CD8-positive, alpha-beta memory T cell (primary cell): ENCODE measurements around the gene CTIF. TPM values are rescaled to one million over a fixed set of nuclear protein-coding genes. Genes with fewer than 3 reads are reported as not detected.
"Not testable (repeated sequence)": the region's sequence is repeated elsewhere in the genome, so short reads cannot be mapped to it uniquely, and the experiment has no call there.

ENCODE experiments used
- CTCF ChIA-PET: fragments of 350-600 bp; sonication (Branson Sonifier 250); formaldehyde crosslinking; loops from one replicate; lab custom pipeline; 2021; ENCODE audit warnings: antibody characterized with exemption; lab: Charles Lee
- POLR2A ChIA-PET: fragments of 350-600 bp; sonication (Branson Sonifier 250); formaldehyde crosslinking; loops from one replicate; lab custom pipeline; 2021; ENCODE audit warnings: antibody characterized with exemption; lab: Charles Lee
- DNase-seq, 5 donors: peaks; one replicate each; pipeline versions ENCODE4 v3.0.0 to v3.0.0-alpha.2; 2020 to 2022; ENCODE audit warnings: mixed read lengths in 1 of 5
- H3K27ac ChIP-seq: one replicate; pipeline ENCODE4 v1.7.0; 2013; ENCODE audit warnings: low read depth, mild to moderate bottlenecking, low read length, moderate library complexity
- H3K27me3 ChIP-seq: 2 replicates; pipeline ENCODE4 v1.7.0; 2013; ENCODE audit warnings: low read length, mild to moderate bottlenecking; ENCODE audit not compliant: insufficient read depth, poor library complexity, severe bottlenecking
- H3K36me3 ChIP-seq: 2 replicates; pipeline ENCODE4 v1.7.0; 2013; ENCODE audit warnings: mild to moderate bottlenecking, low read length, moderate library complexity; ENCODE audit not compliant: insufficient read depth
- H3K4me1 ChIP-seq: 2 replicates; pipeline ENCODE4 v1.7.0; 2013; ENCODE audit warnings: mild to moderate bottlenecking, low read length, moderate library complexity; ENCODE audit not compliant: insufficient read depth
- H3K4me3 ChIP-seq: 2 replicates; pipeline ENCODE4 v1.7.0; 2013; ENCODE audit warnings: mild to moderate bottlenecking, low read length
- H3K9me3 ChIP-seq: 2 replicates; pipeline ENCODE4 v1.7.0; 2013; ENCODE audit warnings: mild to moderate bottlenecking, low read length
- H3K27ac Mint-ChIP-seq, 8 donors: one replicate each; pipeline ENCODE4 v1.8.0; 2020 to 2021; ENCODE audit warnings: mixed read lengths in 8 of 8, mild to moderate bottlenecking in 6 of 8, inconsistent platforms in 3 of 8, moderate library complexity in 3 of 8
- H3K27me3 Mint-ChIP-seq, 2 donors: one replicate each; pipeline ENCODE4 v1.8.0; 2020 to 2021; ENCODE audit warnings: mixed read lengths in 2 of 2, mild to moderate bottlenecking in 1 of 2, moderate library complexity in 1 of 2
- H3K36me3 Mint-ChIP-seq, 3 donors: one replicate each; pipeline ENCODE4 v1.8.0; 2020 to 2021; ENCODE audit warnings: mixed read lengths in 3 of 3, inconsistent platforms in 1 of 3, mild to moderate bottlenecking in 1 of 3
- H3K4me1 Mint-ChIP-seq, 3 donors: one replicate each; pipeline ENCODE4 v1.8.0; 2020 to 2021; ENCODE audit warnings: mixed read lengths in 3 of 3, inconsistent platforms in 1 of 3, mild to moderate bottlenecking in 1 of 3
- H3K4me3 Mint-ChIP-seq, 7 donors: one replicate each; pipeline ENCODE4 v1.8.0; 2020 to 2021; ENCODE audit warnings: mixed read lengths in 7 of 7, mild to moderate bottlenecking in 6 of 7, moderate library complexity in 4 of 7, inconsistent platforms in 2 of 7
- H3K9me3 Mint-ChIP-seq, 5 donors: one replicate each; pipeline ENCODE4 v1.8.0; 2020 to 2022; ENCODE audit warnings: mixed read lengths in 5 of 5, mild to moderate bottlenecking in 3 of 5, moderate library complexity in 2 of 5, inconsistent platforms in 1 of 5
- polyA plus RNA-seq: library from polyadenylated mRNA; unstranded; fragments of 300-500 nt; fragmentation: Illumina TruSeq; gene quantifications from one replicate; pipeline ENCODE4 v1.2.3, GENCODE V29; 2021
- total RNA-seq, 2 experiments: library from RNA; stranded (reverse); gene quantifications; one replicate each; pipeline ENCODE4 v1.2.3, GENCODE V29; 2021

CTIF gene
- total and polyA plus RNA-seq, 3 experiments from 2014 or later = 0.89 to 4.8 (median 4.2) TPM

DNA sequence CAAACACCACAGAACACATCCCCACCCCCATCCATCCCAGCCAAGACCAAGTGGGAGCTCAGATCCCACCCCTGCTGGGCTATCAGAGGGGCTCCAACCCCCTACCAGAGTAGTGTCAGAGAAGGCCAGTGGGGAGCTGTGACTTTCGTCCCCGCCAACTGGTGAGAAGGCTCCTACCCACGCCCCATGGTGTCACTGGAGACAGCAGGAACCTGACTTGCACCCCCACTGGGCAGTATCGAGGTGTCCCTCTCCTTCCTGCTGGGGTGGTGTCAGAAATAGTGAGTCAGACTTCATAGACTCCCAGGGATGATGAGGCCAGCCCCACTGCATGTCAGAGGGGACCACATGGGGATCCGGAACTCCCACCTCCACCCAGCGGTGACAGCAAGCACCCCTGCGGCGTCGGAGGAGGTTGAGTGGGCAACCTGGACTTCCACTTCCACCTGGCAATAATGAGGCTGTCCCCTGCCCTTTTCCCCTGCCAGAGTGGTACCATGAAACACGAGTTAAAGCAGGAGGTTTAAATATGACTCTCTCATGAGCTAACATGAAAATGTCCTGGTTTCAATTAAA is 106.7 kb downstream of the CTIF start:
- Histone ChIP-seq H3K27me3 (no peaks in the 10 kb centered on the region), H3K4me1 (no peaks in the 10 kb centered on the region), H3K36me3 (no peaks in the 10 kb centered on the region), H3K4me3 (no peak overlapping the region), H3K9me3 (no peaks in the 10 kb centered on the region), H3K27ac (no peak overlapping the region)
- Mint-ChIP-seq H3K36me3 (peaks cover 0 to 14% (median 0%) of the 10 kb centered on the region in 3 donors), H3K4me3 (no peak overlapping the region), H3K27me3 (peaks cover 3 to 15% of the 10 kb centered on the region in 2 donors), H3K27ac (no peak overlapping the region), H3K4me1 (no peaks in the 10 kb centered on the region), H3K9me3 (peaks cover 0 to 2% (median 0%) of the 10 kb centered on the region in 5 donors)
- CTCF ChIA-PET = no interaction called here
- POLR2A ChIA-PET = no interaction called here
- DNase-seq = no peak

DNA sequence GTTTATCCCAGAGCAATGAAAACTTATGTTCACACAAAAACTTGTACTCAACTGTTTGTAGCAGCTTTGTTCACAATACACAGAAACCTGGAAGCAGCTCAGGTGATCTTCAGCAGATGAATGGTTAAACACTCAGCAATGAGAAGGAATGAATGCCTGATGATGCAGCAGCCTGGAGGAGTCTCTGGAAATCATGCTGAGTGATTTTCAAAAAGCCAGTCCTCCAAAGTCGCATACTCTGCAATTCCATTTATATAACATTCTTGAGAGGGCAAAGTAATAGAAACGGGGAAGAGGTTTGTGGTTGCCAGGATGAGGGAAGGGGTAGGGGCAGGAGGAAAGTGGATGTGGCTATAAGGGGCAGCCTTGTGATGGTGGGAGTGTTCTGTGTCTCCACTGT is 108.1 kb downstream of the CTIF start:
- peaks cover 0 to 2% (median 0%) of the 10 kb centered on the region in 5 donors for H3K9me3 Mint-ChIP-seq

DNA sequence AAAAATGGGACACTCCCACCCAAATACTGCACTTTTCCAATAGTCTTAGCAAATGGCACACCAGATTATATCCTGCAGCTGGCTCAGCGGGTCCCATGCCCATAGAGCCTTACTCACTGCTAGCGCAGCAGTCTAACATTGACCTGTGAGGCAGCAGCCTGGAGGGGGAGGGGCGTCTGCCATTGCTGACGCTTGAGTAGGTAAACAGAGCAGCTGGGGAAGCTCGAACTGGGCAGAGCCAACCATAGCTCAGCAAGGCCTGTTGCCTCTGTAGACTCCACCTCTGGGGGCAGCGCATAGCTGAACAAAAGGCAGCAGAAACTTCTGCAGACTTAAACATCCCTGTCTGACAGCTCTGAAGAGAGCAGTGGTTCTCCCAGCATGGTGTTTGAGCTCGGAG is 110.4 kb downstream of the CTIF start:
- H3K9me3 Mint-ChIP-seq = peaks cover 0 to 2% (median 0%) of the 10 kb centered on the region in 5 donors
- CTCF ChIA-PET = no interaction called here

More for the DNA sequence above, 108.1 kb downstream of the CTIF start:
- H3K27ac Mint-ChIP-seq = no peak overlapping the region
- Histone ChIP-seq H3K27ac (no peak overlapping the region), H3K9me3 (no peaks in the 10 kb centered on the region), H3K36me3 (no peaks in the 10 kb centered on the region), H3K4me1 (no peaks in the 10 kb centered on the region), H3K27me3 (no peaks in the 10 kb centered on the region), H3K4me3 (no peak overlapping the region)
- H3K36me3 Mint-ChIP-seq = peaks cover 0 to 6% (median 0%) of the 10 kb centered on the region in 3 donors
- H3K4me1 Mint-ChIP-seq = no peaks in the 10 kb centered on the region
- POLR2A ChIA-PET = no interaction called here
- no peak for DNase-seq
- CTCF ChIA-PET = no interaction called here
- no peak overlapping the region for H3K4me3 Mint-ChIP-seq
- peaks cover 3 to 11% of the 10 kb centered on the region in 2 donors for H3K27me3 Mint-ChIP-seq

DNA sequence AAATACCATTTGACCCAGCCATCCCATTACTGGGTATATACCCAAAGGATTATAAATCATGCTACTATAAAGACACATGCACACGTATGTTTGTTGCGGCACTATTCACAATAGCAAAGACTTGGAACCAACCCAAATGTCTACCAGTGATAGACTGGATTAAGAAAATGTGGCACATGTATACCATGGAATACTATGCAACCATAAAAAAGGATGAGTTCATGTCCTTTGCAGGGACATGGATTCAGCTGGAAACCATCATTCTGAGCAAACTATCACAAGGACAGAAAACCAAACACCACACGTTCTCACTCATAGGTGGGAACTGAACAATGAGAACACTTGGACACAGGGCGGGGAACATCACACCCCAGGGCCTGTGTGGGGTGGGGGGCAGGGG is 115.8 kb downstream of the CTIF start:
- H3K27me3 Mint-ChIP-seq, H3K36me3 ChIP-seq, H3K4me1 Mint-ChIP-seq, H3K27ac Mint-ChIP-seq, CTCF ChIA-PET, H3K27ac ChIP-seq, H3K27me3 ChIP-seq, POLR2A ChIA-PET, H3K36me3 Mint-ChIP-seq, H3K9me3 ChIP-seq, H3K4me3 Mint-ChIP-seq, H3K4me3 ChIP-seq, H3K4me1 ChIP-seq, DNase-seq, H3K9me3 Mint-ChIP-seq: not testable (repeated sequence)

More for the DNA sequence above, 110.4 kb downstream of the CTIF start:
- no peak overlapping the region for H3K4me3 Mint-ChIP-seq
- no peaks in the 10 kb centered on the region for H3K27me3 ChIP-seq
- H3K27ac ChIP-seq = no peak overlapping the region
- no peaks in the 10 kb centered on the region for H3K4me1 ChIP-seq
- H3K27ac Mint-ChIP-seq = no peak overlapping the region
- H3K36me3 Mint-ChIP-seq = no peaks in the 10 kb centered on the region
- no peaks in the 10 kb centered on the region for H3K9me3 ChIP-seq
- H3K27me3 Mint-ChIP-seq = peaks cover 1 to 11% of the 10 kb centered on the region in 2 donors
- no peaks in the 10 kb centered on the region for H3K4me1 Mint-ChIP-seq
- DNase-seq = no peak
- POLR2A ChIA-PET = no interaction called here
- H3K4me3 ChIP-seq = no peak overlapping the region
- no peaks in the 10 kb centered on the region for H3K36me3 ChIP-seq

DNA sequence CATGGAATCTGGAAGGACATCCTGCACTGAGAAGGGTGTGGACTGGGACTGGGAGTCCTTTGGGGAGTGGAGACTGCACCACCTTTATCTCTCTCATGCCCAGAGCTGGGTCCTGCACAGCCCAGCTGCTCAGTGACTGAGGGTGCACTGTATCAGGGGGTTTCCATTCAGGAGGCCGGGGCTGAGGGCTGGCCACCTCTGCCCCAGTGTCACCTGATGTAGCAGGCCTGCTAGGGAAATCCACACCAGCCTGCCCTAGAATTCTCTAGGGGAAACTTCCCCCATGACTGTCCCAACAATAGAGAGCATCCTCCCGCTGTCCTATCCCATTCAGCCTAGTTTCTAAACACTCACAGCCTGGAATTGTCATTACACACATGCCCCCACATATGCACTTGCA is 116.7 kb downstream of the CTIF start:
- H3K36me3 ChIP-seq = no peaks in the 10 kb centered on the region
- H3K4me3 ChIP-seq = no peak overlapping the region
- Mint-ChIP-seq H3K4me1 (no peaks in the 10 kb centered on the region), H3K36me3 (no peaks in the 10 kb centered on the region), H3K4me3 (no peak overlapping the region), H3K9me3 (no peaks in the 10 kb centered on the region), H3K27ac (no peak overlapping the region), H3K27me3 (no peaks in the 10 kb centered on the region)
- DNase-seq = no peak
- H3K4me1 ChIP-seq = no peaks in the 10 kb centered on the region
- ChIA-PET POLR2A (no interaction called here), CTCF (no interaction called here)
- H3K27ac ChIP-seq = no peak overlapping the region
- H3K27me3 ChIP-seq = no peaks in the 10 kb centered on the region
- no peaks in the 10 kb centered on the region for H3K9me3 ChIP-seq

DNA sequence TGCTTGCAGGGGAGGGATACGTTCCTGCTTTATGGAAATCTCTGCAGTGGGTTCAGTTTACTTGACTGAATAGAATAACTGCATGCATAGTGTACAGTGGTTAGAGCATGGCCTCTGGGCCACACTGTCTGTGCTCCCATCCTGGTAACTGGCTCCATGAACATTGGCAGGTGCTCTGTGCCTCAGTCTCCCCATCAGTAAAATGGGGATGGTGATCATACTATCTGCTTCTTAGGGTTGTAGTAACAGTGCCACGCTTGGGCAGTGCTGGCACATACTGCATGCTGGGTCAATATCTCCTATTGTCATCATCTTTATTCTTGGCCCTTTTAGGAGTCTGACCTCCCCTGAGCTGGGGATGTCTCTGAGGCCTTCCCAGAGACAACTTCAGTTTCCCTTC is 117.3 kb downstream of the CTIF start:
- POLR2A ChIA-PET = no interaction called here
- DNase-seq = no peak
- H3K9me3 ChIP-seq = no peaks in the 10 kb centered on the region

DNA sequence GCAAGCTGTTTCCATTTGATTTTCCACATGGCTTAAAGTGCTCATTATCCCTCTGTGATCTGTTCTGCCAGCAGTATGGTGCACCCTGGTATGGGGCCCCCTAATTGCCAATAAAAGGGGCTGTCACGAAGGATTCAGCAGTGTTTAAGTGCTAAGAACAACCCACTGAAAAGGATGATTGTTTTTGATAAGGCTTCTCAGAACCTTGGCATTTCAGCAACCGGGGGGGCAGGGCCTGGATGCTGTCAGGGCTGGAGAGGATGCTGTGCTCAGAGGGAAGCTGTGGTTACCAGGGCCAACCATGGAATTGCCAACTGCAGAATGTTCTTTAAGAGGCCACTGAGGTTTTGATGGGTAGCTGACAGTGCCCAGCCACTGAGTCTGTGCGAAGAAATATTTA is 117.8 kb downstream of the CTIF start:
- CTCF ChIA-PET = no interaction called here
- Histone ChIP-seq H3K27ac (no peak overlapping the region), H3K4me3 (no peak overlapping the region), H3K27me3 (no peaks in the 10 kb centered on the region), H3K9me3 (no peaks in the 10 kb centered on the region), H3K36me3 (no peaks in the 10 kb centered on the region), H3K4me1 (no peaks in the 10 kb centered on the region)
- peaks cover 0 to 8% of the 10 kb centered on the region in 2 donors for H3K27me3 Mint-ChIP-seq
- no peaks in the 10 kb centered on the region for H3K36me3 Mint-ChIP-seq
- no peak overlapping the region for H3K4me3 Mint-ChIP-seq
- POLR2A ChIA-PET = no interaction called here
- no peaks in the 10 kb centered on the region for H3K4me1 Mint-ChIP-seq
- no peak overlapping the region for H3K27ac Mint-ChIP-seq
- no peak for DNase-seq
- no peaks in the 10 kb centered on the region for H3K9me3 Mint-ChIP-seq

More for the DNA sequence above, 117.3 kb downstream of the CTIF start:
- no peak overlapping the region for H3K27ac ChIP-seq
- H3K27me3 ChIP-seq = no peaks in the 10 kb centered on the region
- Mint-ChIP-seq H3K9me3 (no peaks in the 10 kb centered on the region), H3K36me3 (no peaks in the 10 kb centered on the region), H3K27ac (no peak overlapping the region), H3K27me3 (peaks cover 0 to 6% of the 10 kb centered on the region in 2 donors), H3K4me3 (no peak overlapping the region), H3K4me1 (no peaks in the 10 kb centered on the region)
- H3K36me3 ChIP-seq = no peaks in the 10 kb centered on the region
- no peak overlapping the region for H3K4me3 ChIP-seq
- CTCF ChIA-PET = no interaction called here
- no peaks in the 10 kb centered on the region for H3K4me1 ChIP-seq

DNA sequence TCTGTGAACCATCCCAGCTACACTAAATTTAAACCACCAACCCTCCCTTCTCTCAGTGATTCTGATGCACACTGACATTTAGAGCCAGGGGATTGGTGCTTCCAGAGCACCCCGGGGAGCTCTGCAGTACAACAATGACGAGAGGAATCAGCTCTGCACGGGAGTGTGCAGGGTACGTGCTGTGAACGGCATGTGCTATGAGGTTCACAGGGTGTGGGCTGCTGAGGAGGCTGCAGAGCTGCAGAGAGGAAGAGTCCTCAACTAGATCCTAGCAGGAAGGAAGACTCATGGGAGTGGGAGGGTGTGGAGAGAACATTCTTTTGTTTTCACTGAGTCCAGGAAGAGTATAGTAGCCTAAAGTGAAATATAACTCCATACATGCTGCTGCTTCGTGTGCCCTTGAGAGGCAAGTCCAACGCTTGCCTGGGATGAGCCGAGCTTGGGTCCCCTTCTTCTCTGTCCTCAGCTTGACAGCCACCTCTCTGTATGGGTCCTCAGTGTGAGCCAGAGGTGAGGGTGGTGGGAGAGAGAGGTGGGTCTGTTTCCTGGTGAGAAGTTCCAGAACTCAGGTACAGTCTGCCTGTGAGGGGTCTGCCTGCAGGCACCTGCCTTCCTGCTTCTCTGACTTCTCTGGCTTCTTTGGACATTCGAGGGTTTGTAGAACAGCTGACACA is 118.8 kb downstream of the CTIF start:
- H3K27me3 Mint-ChIP-seq = peaks cover 0 to 10% of the 10 kb centered on the region in 2 donors
- no peak overlapping the region for H3K4me3 Mint-ChIP-seq
- H3K36me3 ChIP-seq = no peaks in the 10 kb centered on the region
- POLR2A ChIA-PET = no interaction called here
- H3K27ac ChIP-seq = no peak overlapping the region
- no peaks in the 10 kb centered on the region for H3K27me3 ChIP-seq
- DNase-seq = no peak
- no peaks in the 10 kb centered on the region for H3K36me3 Mint-ChIP-seq
- no peak overlapping the region for H3K27ac Mint-ChIP-seq
- H3K9me3 Mint-ChIP-seq = no peaks in the 10 kb centered on the region
- H3K4me3 ChIP-seq = no peak overlapping the region
- CTCF ChIA-PET = no interaction called here
- H3K4me1 Mint-ChIP-seq = no peaks in the 10 kb centered on the region
- H3K4me1 ChIP-seq = no peaks in the 10 kb centered on the region
- H3K9me3 ChIP-seq = no peaks in the 10 kb centered on the region
